Sigmoid colon (tissue), 7 donors: ENCODE measurements around the gene PCK2. TPM values are rescaled to one million over a fixed set of nuclear protein-coding genes. Genes with fewer than 3 reads are reported as not detected.

Source experiments
- DNase-seq: peaks from one replicate; pipeline ENCODE4 v3.0.0-alpha.2; 2019
- H3K27ac ChIP-seq, 4 donors: fragments of 200-600 bp; sonication (generic); one replicate each; pipeline ENCODE4 v1.5.1; 2016 to 2019; ENCODE audit warnings: mild to moderate bottlenecking in 1 of 4
- H3K27me3 ChIP-seq, 3 donors: fragments of 200-600 bp; sonication (generic); one replicate each; pipeline ENCODE4 v1.5.1; 2019; ENCODE audit warnings: mild to moderate bottlenecking in 1 of 3
- H3K36me3 ChIP-seq, 4 donors: fragments of 200-600 bp; sonication (generic); one replicate each; pipeline ENCODE4 v1.5.1; 2016 to 2019
- H3K4me1 ChIP-seq, 4 donors: fragments of 200-600 bp; sonication (generic); one replicate each; pipeline ENCODE4 v1.5.1; 2017 to 2019
- H3K4me3 ChIP-seq, 4 donors: fragments of 200-600 bp; sonication (generic); one replicate each; pipeline ENCODE4 v1.5.1; 2017 to 2019; ENCODE audit warnings: mild to moderate bottlenecking in 2 of 4, moderate library complexity in 1 of 4
- H3K9me3 ChIP-seq, 4 donors: fragments of 200-600 bp in 3 of 4; sonication (generic) in 3 of 4; one replicate each; pipeline versions ENCODE4 v1.5.1 to v1.6.1; 2013 to 2019
- CTCF ChIP-seq, 4 experiments: fragments of 450-650 bp in 3 of 4; fragments of 200-600 bp in 1 of 4; IDR thresholded peaks; one replicate each; pipeline ENCODE4 v1.5.1; 2016 to 2019; ENCODE audit warnings: antibody characterized with exemption in 4 of 4, mild to moderate bottlenecking in 3 of 4, moderate library complexity in 2 of 4
- EP300 ChIP-seq, 4 donors: sonication (generic); formaldehyde crosslinking; IDR thresholded peaks; one replicate each; pipeline ENCODE4 v1.6.1; 2017; ENCODE audit warnings: antibody characterized with exemption in 4 of 4
- POLR2A ChIP-seq, 2 donors: fragments of 450-650 bp; IDR thresholded peaks; one replicate each; pipeline ENCODE4 v1.6.1; 2016; ENCODE audit warnings: antibody characterized with exemption in 2 of 2, mild to moderate bottlenecking in 2 of 2, moderate library complexity in 2 of 2
- POLR2AphosphoS5 ChIP-seq, 4 donors: sonication (generic); formaldehyde crosslinking; IDR thresholded peaks; one replicate each; pipeline ENCODE4 v1.6.1; 2017; ENCODE audit warnings: antibody characterized with exemption in 4 of 4
- WGBS, 2 donors: extraction: QIAGEN DNeasy Blood & Tissue Kit; methylation state at CpG; one replicate each; pipeline ENCODE4 v1.1.7; 2013; 5-methylcytosine and 5-hydroxymethylcytosine counted together
- intact Hi-C: fragments of 100-400 bp; cut with DNase I; formaldehyde crosslinking; loops from one replicate; pipeline ENCODE4 v1.15.1; 2023
- polyA plus RNA-seq, 3 donors: library from polyadenylated mRNA; stranded (reverse); fragments of 200-250 nt; gene quantifications; one replicate each; pipeline ENCODE4 v1.2.3, GENCODE V29; 2013
- total RNA-seq, 4 donors: library from RNA; depleted of rRNA; stranded (reverse); fragments of >200 nt; gene quantifications; one replicate each; pipeline ENCODE4 v1.1.0, GENCODE V29; 2016
- donor health status: healthy with polysubstance abuse.
- donor health status: Bipolar disorder and iron deficiency.
- donor health status: healthy.

Gene PCK2
- total and polyA plus RNA-seq, 7 donors = 7.1 to 109 (median 12.2) TPM

GRCh38 chr14:24055971-24056799 is 37.9 kb upstream of the PCK2 start:
- 87 to 88% methylated on average over 10 of the region's 10 CpGs for WGBS, 2 donors
- DNase-seq = peak; percentile 42
- no peak for TF ChIP-seq EP300 (IDR thresholded peaks at IDR 0.05)
- no peak for TF ChIP-seq POLR2AphosphoS5 (IDR thresholded peaks at IDR 0.05)
- TF ChIP-seq POLR2A (IDR thresholded peaks at IDR 0.05) = no peak
- TF ChIP-seq CTCF (IDR thresholded peaks at IDR 0.05) = no peak
- intact Hi-C loops = no loop called here
- H3K4me3 ChIP-seq = no peak overlapping the region
- H3K27ac ChIP-seq = no peak overlapping the region
- peaks cover 0 to 20% (median 12%) of the 10 kb centered on the region in 4 donors for H3K4me1 ChIP-seq
- no peaks in the 10 kb centered on the region for H3K27me3 ChIP-seq
- no peaks in the 10 kb centered on the region for H3K36me3 ChIP-seq
- H3K9me3 ChIP-seq = no peaks in the 10 kb centered on the region

- Histone ChIP-seq H3K27me3 (no peaks in the 10 kb centered on the region), H3K4me1 (peaks cover 0 to 14% (median 9%) of the 10 kb centered on the region in 4 donors), H3K27ac (no peak overlapping the region), H3K9me3 (no peaks in the 10 kb centered on the region), H3K4me3 (no peak overlapping the region), H3K36me3 (no peaks in the 10 kb centered on the region)
- WGBS, 2 donors = 83 to 84% methylated on average over 8 of the region's 8 CpGs
- no peak for TF ChIP-seq POLR2A (IDR thresholded peaks at IDR 0.05)
- TF ChIP-seq CTCF (IDR thresholded peaks at IDR 0.05) = no peak
- no peak for TF ChIP-seq POLR2AphosphoS5 (IDR thresholded peaks at IDR 0.05)
- TF ChIP-seq EP300 (IDR thresholded peaks at IDR 0.05) = no peak
- intact Hi-C loops = no loop called here
- DNase-seq = peak; percentile 53
Measured at GRCh38 chr14:24056800-24057184, 37.3 kb upstream of the PCK2 start.

GRCh38 chr14:24057271-24057670 is 36.8 kb upstream of the PCK2 start:
- no peak overlapping the region for H3K27ac ChIP-seq
- peak; percentile 21 for DNase-seq
- H3K4me3 ChIP-seq = no peak overlapping the region
- H3K36me3 ChIP-seq = no peaks in the 10 kb centered on the region
- H3K9me3 ChIP-seq = no peaks in the 10 kb centered on the region
- 89 to 91% methylated on average over 2 of the region's 2 CpGs for WGBS, 2 donors
- H3K27me3 ChIP-seq = no peaks in the 10 kb centered on the region
- intact Hi-C loops = no loop called here
- TF ChIP-seq POLR2AphosphoS5 (IDR thresholded peaks at IDR 0.05) (no peak), POLR2A (IDR thresholded peaks at IDR 0.05) (no peak), EP300 (IDR thresholded peaks at IDR 0.05) (no peak), CTCF (IDR thresholded peaks at IDR 0.05) (no peak)
- peaks cover 0 to 9% (median 5%) of the 10 kb centered on the region in 4 donors for H3K4me1 ChIP-seq

GRCh38 chr14:24057867-24058259 is 36.2 kb upstream of the PCK2 start:
- Histone ChIP-seq H3K27me3 (no peaks in the 10 kb centered on the region), H3K36me3 (no peaks in the 10 kb centered on the region), H3K4me3 (no peak overlapping the region), H3K9me3 (no peaks in the 10 kb centered on the region), H3K27ac (no peak overlapping the region), H3K4me1 (peaks cover 0 to 4% (median 0%) of the 10 kb centered on the region in 4 donors)
- TF ChIP-seq POLR2A (IDR thresholded peaks at IDR 0.05) (no peak), EP300 (IDR thresholded peaks at IDR 0.05) (no peak), CTCF (IDR thresholded peaks at IDR 0.05) (no peak), POLR2AphosphoS5 (IDR thresholded peaks at IDR 0.05) (no peak)
- DNase-seq = peak; percentile 63
- intact Hi-C loops = loop anchor here (1.0 kb wide), 2 partner anchors 32 to 50 kb away; no protein-coding TSS in a partner anchor
- 60 to 71% methylated on average over 14 of the region's 14 CpGs for WGBS, 2 donors
